HG02970 (cell line): ENCODE results near the gene EFR3B.

ENCODE experiments used
- ATAC-seq: cut with Tn5 transposase; IDR thresholded peaks from one replicate; pipeline ENCODE4 v1.9.1; 2021; ENCODE audit warnings: mild to moderate bottlenecking, moderate library complexity, moderate number of reproducible peaks; ENCODE audit not compliant: unreplicated experiment, low FRiP score

Gene EFR3B

DNA sequence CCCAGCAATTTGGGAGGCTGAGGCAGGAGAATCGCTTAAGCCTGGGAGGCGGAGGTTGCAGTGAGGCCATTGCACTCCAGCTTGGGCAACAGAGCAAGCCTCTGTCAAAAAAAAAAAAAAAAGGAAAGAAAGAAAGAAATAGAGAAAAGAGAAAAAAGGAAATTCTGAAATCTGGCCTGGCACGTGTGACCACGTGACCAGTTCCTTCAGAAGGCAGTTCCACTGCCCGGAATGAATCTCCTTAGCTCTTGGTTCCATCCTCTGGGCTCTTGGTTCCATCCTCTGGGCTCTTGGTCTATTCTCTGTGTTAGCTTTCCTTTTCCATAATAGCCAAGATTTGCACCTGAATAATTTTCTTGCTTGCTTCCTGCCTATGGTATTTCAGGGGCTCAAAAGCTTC is 131.8 kb downstream of the EFR3B start:
- no peak for ATAC-seq

DNA sequence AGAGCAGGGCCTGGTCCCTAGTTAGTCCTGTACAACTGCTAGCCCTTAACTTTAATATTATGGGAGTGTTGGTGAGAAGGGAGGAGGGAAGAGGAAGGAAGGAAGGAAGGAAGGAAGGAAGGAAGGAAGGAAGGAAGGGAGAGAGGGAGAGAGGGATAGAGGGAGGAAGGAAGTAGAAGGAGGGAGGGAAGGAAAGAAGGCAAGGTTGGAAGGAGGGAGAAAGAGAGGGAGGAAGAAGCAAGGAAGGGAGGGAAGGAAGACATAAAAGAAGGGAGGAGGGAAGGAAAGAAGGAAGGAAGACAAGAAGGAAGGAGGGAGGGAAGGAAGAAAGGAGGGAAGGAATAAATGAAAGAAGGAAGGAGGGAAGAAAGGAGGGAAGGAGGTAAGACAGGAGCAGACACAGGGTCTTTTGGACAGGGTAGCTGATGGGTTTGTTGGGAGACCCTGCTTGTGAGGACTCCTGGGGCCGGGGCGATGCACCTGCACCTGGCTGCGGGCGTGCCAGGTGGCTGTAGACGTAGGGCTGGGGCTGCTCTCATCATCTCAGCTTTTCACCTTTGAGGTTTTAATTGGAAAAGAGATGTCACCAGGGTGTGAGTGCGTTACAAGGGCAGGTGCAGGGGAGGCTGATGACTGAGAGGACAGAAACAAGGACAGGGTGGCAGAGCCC is 132.5 kb downstream of the EFR3B start:
- ATAC-seq: no peak

DNA sequence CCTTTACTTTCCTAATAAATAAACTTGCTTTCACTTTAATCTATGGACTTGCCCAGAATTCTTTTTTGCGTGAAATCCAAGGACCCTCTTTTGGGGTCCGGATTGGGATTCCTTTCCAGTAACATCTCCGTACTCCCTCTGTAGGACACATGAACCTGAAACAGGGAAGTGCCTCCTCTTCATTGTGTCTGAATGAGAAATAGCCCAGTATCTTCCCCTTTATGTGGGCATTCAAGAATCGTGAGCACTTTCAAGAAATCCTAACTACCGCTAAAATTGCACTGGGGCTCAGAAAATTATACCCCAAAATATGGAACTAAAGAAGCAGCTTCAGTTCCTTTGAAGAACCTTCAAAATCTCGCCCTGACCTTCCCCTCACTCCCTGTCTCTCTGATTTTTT is 134.3 kb downstream of the EFR3B start:
- ATAC-seq: no peak

DNA sequence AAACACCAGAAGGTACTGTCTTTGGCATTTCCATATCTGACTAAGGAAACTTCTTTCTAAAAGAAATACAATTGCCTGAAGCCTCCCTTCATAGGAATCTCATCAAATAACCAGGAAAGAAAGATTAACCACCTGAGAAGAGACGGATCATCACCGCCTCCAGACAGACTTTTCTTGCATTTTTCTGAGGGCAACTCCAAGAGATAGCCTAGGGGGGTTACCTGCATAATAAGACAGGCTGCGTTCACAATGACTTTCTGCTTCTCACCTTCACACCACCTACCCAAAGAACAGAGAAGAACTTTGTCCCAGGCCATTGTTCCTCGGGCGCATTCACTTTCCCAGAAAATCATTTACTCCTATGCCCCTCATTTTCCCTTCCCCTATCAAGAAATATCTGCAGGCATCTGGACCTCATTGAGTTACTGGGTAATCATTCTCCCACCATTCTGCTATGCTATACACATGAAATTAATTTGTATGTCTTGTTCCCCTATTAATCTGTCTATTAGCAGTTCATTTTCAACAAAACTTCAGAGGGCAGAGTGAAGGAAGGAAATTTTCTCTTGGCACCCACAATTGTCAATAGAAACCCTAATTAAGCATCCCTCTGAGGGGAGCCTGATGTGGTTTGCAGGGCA is 134.8 kb downstream of the EFR3B start:
- no peak for ATAC-seq

DNA sequence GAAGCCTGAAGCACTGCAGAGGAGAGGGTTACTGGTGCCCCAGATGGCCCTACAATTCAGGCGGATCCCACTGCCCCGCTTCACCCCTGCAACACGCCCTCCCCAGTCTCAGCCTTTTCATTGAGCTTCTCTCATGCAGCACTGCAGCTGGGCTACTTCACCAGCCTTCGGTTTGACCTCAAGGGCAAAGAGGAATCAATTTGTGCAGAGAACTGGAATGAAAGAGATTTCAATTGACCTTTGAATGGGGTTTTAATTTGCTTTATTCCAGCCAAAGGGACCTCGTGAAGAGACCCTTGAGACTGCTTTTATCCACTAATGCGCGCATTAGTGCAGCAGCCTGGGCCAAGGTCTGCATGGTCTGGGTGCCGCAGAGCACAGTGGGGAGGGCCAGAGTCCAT is 135.3 kb downstream of the EFR3B start:
- no peak for ATAC-seq

DNA sequence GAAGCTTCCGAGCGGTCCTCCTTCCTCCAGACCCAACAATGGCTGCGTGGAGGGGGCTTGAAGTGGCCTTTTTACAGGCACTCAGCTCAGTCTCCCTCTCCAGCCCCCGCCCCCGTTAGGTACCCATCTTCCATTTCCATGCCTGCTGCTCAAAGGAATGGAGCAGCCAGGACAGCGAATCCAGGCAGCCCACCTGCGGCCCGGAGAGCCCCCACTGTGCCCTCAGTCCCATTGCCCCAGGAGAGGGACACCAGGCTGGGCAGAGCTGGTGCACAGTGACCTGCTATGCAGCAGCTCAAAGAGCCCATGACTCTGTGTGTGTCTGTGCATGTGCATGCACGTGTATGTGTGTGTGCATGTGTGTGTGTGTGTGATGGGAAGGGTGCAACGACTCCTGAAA is 137.1 kb downstream of the EFR3B start:
- ATAC-seq: no peak

DNA sequence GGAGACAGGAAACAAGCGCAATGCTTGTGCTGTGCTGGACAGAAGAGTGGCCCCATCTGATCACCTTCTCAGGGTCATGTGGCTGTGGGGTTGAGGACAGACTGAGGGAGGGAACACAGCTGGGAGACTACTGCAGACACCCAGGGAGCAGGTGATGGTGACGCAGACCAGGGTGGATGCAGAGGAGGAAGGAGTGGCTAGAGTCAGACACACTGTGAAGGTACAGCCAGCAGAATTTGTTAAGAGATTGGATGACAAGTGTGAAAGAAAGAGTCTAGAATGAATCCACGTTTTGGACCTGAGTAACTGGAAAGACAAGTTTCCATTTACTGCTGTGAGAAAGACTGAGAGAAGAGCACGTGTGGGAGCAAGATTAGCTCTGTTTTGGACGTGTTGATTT is 142.4 kb downstream of the EFR3B start:
- ATAC-seq: no peak

DNA sequence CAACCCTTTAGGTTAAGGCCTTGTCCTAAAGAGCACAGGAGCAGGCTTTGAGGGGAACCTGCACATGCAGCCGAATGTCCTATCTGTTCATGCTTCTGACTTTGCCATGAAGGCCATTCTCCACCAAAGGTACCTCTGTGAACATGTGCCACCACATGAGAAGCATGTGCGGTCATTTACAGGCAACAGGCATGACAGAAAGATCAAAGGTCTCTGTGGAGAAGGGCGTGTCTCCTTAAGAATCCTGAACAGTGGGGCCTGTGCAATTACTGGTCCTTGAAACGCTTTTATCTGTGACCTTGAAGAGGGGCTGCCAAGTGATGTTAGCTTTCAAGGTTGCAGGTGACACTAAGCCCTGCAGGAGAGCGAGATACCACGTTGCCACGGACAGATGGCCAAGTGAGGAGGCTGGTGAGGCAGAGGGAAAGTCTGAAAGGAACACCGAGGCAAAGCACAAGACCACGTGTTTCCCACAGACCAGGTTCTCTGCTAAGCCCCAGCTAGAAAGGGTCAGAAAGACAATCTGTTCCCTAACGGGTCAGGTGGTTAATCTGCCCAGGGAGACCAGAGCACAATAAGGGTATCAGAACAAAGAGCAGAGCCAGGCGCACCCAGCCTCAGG is 146.0 kb downstream of the EFR3B start:
- no peak for ATAC-seq

DNA sequence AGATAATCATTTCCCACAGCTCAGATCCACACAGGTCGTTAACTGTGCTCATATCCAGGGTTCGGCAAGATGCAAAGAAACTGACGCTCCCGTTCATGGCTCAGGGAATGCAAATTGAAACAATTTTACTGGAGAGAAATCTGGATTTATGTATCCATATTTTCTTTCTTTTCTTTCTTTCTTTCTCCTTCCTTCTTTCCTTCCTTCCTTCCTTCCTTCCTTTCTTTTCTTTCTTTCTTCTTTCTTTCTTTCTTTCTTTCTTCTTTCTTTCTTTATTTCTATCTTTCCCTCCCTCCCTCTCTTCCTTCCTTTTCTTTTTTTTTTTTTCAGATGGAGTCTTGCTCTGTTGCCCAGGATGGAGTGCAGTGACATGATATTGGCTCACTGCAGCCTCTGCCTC is 146.5 kb downstream of the EFR3B start:
- no peak for ATAC-seq

DNA sequence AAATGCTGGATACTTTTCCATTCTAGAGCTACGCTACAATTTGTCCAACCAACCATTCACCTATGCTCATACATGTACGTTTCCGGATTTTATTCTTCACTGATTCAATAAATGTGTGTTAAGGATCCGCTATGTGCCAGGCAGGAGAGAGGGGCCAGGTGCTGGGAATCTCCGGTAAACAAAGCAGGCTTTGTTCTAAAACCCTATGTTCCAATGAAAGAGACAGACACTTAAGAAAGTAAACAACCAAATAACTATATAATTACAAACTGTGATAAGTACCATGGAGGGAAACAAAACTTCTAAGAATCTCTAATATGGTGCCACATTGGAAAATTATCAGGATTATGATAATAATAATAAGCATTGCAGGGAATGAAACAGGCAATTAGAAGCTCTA is 148.7 kb downstream of the EFR3B start:
- no peak for ATAC-seq

DNA sequence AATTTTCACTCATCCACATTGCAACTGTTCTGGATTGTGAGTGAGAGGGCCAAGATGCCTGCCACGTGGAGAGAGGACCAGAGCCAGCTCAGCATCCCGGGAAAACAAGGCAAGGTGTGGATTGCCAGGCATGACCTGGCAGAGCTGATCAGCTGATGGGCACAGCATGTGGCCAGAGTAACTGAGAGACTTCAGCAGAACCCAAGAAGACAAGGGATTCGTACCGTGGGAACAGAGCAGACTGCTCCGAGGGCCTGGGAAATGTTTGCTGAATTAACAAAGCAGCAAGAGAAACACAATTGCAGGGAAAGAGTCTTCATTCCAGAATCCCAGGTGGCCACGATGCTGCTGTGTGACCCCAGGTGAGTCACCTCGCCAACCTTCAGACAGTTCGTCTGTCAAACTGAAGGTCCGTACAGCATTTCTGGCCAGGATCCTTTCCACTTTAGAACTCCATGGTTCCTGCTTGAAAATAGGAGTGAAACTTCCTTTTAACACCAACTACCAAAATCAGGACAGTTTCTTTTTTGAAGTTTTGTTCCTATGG is 152.8 kb downstream of the EFR3B start:
- ATAC-seq: no peak

DNA sequence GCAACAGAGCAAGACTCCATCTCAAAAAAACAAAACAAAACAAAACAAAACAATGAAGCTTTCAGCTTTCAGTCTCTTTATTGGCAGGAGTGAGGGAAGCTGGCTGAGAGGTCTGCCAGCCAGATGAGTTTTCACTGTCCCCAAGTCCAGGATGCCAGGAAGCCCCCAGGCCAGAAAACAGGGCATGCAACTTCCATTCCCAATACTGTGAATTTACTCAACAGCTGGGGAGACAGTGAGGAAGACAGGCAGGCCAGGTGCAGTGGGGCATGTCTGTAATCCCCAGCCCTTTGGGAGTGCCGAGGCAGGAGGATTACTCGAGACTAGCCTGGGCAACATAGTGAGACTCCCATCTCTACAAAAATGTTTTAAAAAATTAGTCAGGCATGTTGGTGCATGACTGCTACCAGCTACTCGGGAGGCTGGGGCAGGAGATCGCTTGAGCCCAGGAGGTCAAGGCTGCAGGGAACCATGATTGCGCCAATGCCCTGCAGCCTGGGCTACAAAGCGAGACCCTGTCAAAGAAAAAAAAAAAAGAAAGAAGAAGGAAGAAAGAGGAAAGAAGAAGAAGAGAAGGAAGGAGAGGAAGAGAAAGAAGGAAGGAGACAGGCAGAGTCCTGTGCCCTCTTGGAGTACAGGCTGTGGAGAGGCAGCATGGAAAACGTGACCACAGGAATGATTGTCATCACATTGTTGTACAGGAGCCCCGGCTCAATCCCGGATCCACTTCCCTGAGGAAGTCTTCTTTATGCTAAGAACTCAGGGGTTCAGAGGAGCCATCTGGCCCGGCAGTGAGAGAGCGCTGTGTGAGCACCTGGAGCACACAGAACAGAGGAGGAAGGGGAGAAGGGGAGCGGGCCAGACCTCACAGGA is 155.7 kb downstream of the EFR3B start:
- ATAC-seq: no peak

DNA sequence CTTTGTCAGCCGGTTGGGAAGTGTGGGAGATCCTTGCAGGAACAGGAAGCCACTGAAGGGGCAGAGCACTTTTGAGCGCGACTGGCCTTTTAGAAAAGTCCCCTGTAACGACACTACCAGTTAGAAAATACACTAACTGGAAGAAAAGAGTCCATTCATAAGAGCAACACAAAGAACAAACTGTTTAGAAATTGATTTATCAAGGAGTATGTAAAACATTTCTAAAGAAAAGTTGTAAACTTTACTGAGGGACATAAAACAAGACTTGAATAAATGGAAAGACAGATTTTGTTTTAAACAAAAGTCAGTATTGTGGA is 156.3 kb downstream of the EFR3B start:
- no peak for ATAC-seq

DNA sequence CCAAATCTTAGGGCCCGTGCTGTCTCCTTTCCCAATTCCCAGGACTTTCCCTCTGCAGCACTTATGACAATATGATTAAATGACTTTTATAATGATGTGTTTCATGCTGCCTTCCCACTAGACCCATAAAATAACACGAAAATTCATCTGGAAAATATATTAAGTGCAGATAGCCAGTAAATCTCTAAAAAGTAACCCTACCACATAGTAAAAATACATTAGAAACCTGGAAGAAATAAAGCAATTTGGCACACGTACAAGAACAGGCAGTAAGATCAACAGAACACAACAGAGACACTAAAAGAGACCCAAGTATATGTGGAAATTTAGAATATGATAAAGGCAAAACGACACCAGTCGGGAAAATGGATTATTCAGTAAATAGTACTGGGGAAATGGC is 156.7 kb downstream of the EFR3B start:
- no peak for ATAC-seq

DNA sequence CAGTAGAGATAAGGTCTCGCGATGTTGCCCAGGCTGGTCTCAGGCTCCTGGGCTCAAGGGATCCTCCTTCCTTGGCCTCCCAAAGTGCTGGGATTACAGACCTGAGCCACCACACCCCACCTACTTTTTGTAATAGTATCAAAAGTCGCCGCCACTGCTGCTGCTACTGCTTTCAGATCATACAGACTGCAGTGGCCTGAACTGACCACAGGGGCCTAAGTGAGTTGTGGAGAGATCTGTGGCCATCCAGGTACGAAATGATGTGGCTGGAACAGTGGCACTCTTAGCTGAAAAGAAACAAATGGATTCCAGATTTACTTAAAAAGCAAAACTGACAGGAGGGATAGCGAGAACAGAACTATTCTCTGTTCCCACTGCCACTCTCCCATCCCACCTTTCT is 159.4 kb downstream of the EFR3B start:
- no peak for ATAC-seq

DNA sequence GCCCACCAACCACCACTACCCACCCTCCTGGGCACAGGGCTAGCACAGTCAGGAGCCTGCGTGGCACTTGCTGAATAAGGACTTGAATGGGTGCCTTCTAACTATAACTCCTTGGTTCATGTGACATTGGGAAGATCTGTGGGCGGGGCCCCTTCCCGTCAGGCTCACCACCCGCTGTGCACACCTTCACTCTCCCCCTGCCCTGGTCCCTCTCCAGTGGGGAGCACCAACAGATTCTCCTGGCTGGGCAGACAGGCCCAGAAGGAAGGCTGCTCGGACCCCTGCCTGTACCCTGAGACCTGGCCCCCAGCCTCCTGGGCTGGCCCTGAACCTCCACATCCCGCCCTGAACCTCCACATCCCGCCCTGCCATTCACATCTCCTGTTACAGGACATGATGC is 159.9 kb downstream of the EFR3B start:
- no peak for ATAC-seq

DNA sequence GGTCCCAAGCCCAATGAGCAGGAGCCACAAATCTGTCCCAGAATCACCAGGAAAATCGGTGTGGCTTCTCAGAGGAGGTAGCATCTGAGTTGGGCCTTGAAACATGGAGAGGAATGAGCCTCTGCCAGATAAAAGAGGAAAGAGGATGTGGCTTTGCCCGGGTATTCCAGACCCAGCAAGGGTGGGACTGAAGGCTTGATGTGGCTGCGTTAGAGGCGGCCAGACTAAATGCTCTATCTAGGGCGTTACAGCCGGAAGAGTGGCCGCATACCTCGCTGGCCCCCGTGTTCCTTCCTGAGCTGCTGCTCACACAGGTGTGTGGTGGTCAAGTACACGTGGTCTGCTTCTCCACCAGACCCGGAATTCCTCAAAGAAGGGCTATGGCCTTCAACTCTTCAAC is 160.4 kb downstream of the EFR3B start:
- no peak for ATAC-seq

DNA sequence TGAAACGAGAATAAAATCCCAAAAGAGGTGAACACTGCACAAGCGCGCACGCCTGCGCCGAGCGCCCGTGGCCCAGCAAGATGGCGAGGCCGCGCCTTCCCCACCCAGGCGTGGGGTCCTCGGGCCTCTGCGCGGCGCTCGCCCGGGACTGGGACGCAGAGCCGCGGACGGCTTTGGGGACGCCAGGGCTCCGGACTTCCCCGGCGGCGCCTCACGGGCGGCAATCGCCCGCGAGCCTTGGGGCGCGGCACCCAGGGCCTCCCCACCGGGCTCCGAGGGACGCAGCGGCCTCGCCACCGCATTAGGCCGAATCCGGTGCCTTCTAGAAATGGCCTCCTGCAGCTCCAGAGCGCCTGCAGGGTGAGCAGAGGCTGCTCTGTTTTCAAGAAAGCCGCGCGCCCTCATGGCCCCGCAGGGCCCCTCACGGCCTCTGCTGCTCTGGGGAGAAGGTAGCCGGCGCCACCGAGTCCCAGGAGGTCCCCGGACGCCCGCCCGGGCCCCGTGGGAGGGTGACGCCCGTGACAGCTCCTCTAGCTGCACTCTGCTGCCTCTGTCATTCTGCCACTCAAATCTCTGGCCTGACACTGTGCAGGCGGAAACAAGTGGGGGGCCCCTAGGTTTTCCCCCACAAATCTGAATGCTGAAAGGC is 162.4 kb downstream of the EFR3B start:
- no peak for ATAC-seq

DNA sequence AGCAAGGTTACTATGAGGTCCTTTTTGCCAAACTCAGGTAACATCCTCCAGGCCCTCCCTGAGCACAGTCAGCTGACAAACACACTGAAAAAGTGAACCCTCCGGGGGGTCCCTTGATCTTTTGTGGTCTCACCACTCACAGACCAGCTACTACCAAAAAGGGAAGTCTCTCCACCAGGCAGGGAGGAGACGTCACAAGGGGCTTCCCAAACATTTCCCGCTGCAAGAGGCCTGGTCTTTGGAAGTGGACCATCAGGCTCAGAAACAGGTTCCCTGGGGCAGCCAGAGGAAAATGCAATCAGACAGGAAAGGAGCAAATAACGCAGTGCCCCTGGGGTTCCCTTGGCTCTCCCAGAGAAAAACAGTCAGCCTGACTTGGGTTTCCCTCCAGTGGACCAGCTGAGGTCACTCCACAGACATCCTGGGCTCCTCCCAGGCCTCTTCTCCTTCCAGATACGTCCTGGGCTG is 165.2 kb downstream of the EFR3B start:
- ATAC-seq: no peak
